Measurements from ENCODE around the gene ST6GALNAC6. TPM values are rescaled to one million over a fixed set of nuclear protein-coding genes. Genes with fewer than 3 reads are reported as not detected.

The ST6GALNAC6 gene
- total RNA-seq, 4 donors from 2014 or later, result 14.5 to 69.4 (median 26.1) TPM

GRCh38 chr9:127938298-127938690 is 38.9 kb upstream of the ST6GALNAC6 start:
- Histone ChIP-seq H3K27ac (peak overlapping the region; percentile 74 to 81 (median 78)), H3K9me3 (no peaks in the 10 kb centered on the region), H3K27me3 (no peaks in the 10 kb centered on the region), H3K36me3 (peaks cover 12 to 58% (median 13%) of the 10 kb centered on the region in 3 donors), H3K4me1 (peaks cover 24 to 57% (median 25%) of the 10 kb centered on the region in 3 donors), H3K4me3 (peak overlapping the region; percentile 59 to 93 (median 69))
- DNase-seq, result no peak
- 42 to 50% methylated on average over 13 to 16 of the region's 25 CpGs for WGBS, 2 donors
- intact Hi-C loops (cut with DNase I), result no loop called here
- peak in 1 of 4 donors; percentile 9 for TF ChIP-seq POLR2A (IDR thresholded peaks at IDR 0.05)
- TF ChIP-seq CTCF (IDR thresholded peaks at IDR 0.05), result no peak

- Histone ChIP-seq H3K36me3 (peaks cover 5 to 51% (median 6%) of the 10 kb centered on the region in 3 donors), H3K4me1 (peaks cover 24 to 51% (median 25%) of the 10 kb centered on the region in 3 donors), H3K9me3 (no peaks in the 10 kb centered on the region), H3K27me3 (no peaks in the 10 kb centered on the region), H3K27ac (peak within 1 kb of the TSS; percentile 74 to 81 (median 78)), H3K4me3 (peak within 1 kb of the TSS; percentile 59 to 93 (median 69))
- intact Hi-C loops (cut with DNase I), result no loop called here
- 6 to 10% methylated on average over 17 to 36 of the region's 60 CpGs for WGBS, 2 donors
- TF ChIP-seq CTCF (IDR thresholded peaks at IDR 0.05) (peak in 1 of 6 experiments; percentile 11), POLR2A (IDR thresholded peaks at IDR 0.05) (peak in 3 of 4 donors; percentile 41 to 69 (median 41))
- no peak for DNase-seq
These were observed 38.2 kb upstream of the ST6GALNAC6 start, which contains the start of gene DPM2 for GRCh38 chr9:127937388-127938297. DPM2 (minus strand) TSS chr9:127937854; CDS start chr9:127937820, 34 bp downstream.

GRCh38 chr9:127937056-127937387 is 37.6 kb upstream of the ST6GALNAC6 start:
- Histone ChIP-seq H3K27me3 (no peaks in the 10 kb centered on the region), H3K9me3 (no peaks in the 10 kb centered on the region), H3K36me3 (peaks cover under 1 to 45% (median under 1%) of the 10 kb centered on the region in 3 donors), H3K4me1 (peaks cover 22 to 44% (median 24%) of the 10 kb centered on the region in 3 donors), H3K27ac (peak overlapping the region; percentile 74 to 81 (median 78)), H3K4me3 (peak overlapping the region; percentile 59 to 93 (median 69))
- no peak for DNase-seq
- intact Hi-C loops (cut with DNase I), result no loop called here
- WGBS, 2 donors, result 8 to 12% methylated on average over 7 of the region's 7 CpGs
- TF ChIP-seq POLR2A (IDR thresholded peaks at IDR 0.05) (no peak), CTCF (IDR thresholded peaks at IDR 0.05) (no peak)

- H3K9me3 ChIP-seq, result no peaks in the 10 kb centered on the region
- TF ChIP-seq POLR2A (IDR thresholded peaks at IDR 0.05) (no peak), CTCF (IDR thresholded peaks at IDR 0.05) (no peak)
- H3K4me3 ChIP-seq, result peak overlapping the region in 2 of 4 donors; percentile 59 to 93
- H3K27me3 ChIP-seq, result no peaks in the 10 kb centered on the region
- no peak overlapping the region for H3K27ac ChIP-seq
- peaks cover 24 to 46% (median 26%) of the 10 kb centered on the region in 3 donors for H3K4me1 ChIP-seq
- peaks cover 0 to 39% (median 0%) of the 10 kb centered on the region in 3 donors for H3K36me3 ChIP-seq
- intact Hi-C loops (cut with DNase I), result no loop called here
- no peak for DNase-seq
- 48 to 49% methylated on average over 14 of the region's 14 CpGs for WGBS, 2 donors
These were observed 37.0 kb upstream of the ST6GALNAC6 start for GRCh38 chr9:127936347-127936852.

DNA sequence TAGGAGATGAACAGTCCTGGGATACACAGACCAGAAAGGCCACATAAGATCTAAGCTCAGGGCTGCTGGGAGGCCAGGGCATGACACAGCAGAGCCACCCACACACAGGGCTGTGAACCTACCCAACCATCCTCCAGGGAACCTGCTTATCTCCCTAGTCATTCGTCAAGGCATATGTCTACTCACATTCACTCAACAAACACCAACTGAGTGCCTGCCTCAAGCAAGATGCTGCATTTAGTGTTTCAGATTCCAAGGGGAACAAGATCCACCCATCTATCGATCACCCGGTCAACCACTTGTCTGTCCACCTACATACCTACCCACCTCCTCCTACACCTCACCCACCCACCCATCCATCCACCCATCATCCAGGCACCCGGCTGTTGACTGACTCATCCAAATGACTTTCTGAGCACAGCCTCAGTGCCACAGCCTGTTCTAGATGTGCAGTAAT is 36.4 kb upstream of the ST6GALNAC6 start:
- no peaks in the 10 kb centered on the region for H3K9me3 ChIP-seq
- H3K36me3 ChIP-seq, result peaks cover 0 to 33% (median 0%) of the 10 kb centered on the region in 3 donors
- TF ChIP-seq CTCF (IDR thresholded peaks at IDR 0.05) (no peak), POLR2A (IDR thresholded peaks at IDR 0.05) (no peak)
- no peak overlapping the region for H3K4me3 ChIP-seq
- DNase-seq, result no peak
- WGBS, 2 donors, result 60 to 70% methylated on average over 4 of the region's 4 CpGs
- peaks cover 24 to 52% (median 32%) of the 10 kb centered on the region in 3 donors for H3K4me1 ChIP-seq
- intact Hi-C loops (cut with DNase I), result no loop called here
- no peak overlapping the region for H3K27ac ChIP-seq
- no peaks in the 10 kb centered on the region for H3K27me3 ChIP-seq
